HepG2 (cell line): ENCODE data around the gene GNA12. TPM values are rescaled to one million over a fixed set of nuclear protein-coding genes. Genes with fewer than 3 reads are reported as not detected.
A peak's percentile ranks its signal among the peaks of the same experiment; 100 is the strongest.

Source experiments
- DMAP1 ChIP-seq: IDR thresholded peaks from 2 replicates; pipeline ENCODE4 v1.6.1; 2016
- EZH2 ChIP-seq: conservative IDR thresholded peaks from 2 replicates; pipeline ENCODE4 v1.6.1; 2012; ENCODE audit warnings: mild to moderate bottlenecking, low read depth, low read length, moderate library complexity
- HIC2 ChIP-seq: sonication (generic); formaldehyde crosslinking; IDR thresholded peaks from 2 replicates; pipeline ENCODE4 v1.9.0; 2022; ENCODE audit warnings: low read depth, missing genetic modification reagents
- NONO ChIP-seq, 2 experiments: fragments of 450-650 bp in 1 of 2; sonication (generic) in 1 of 2; formaldehyde crosslinking in 1 of 2; IDR thresholded peaks in 1 of 2; conservative IDR thresholded peaks in 1 of 2; 2 replicates each; pipeline versions ENCODE4 v1.6.1 to v1.8.0; 2017 to 2022; ENCODE audit warnings: mild to moderate bottlenecking in 1 of 2, missing genetic modification reagents in 1 of 2, moderate library complexity in 1 of 2
- NR2F1 ChIP-seq, 2 experiments: fragments of 450-650 bp in 1 of 2; formaldehyde crosslinking in 1 of 2; IDR thresholded peaks; 2 replicates each; pipeline versions ENCODE4 v1.5.0 to v1.6.1; 2016 to 2020; ENCODE audit warnings: mild to moderate bottlenecking in 1 of 2, missing compliant biosample characterization in 1 of 2, missing genetic modification reagents in 1 of 2, moderate library complexity in 1 of 2
- POLR2AphosphoS5 ChIP-seq: IDR thresholded peaks from 2 replicates; pipeline ENCODE4 v1.6.1; 2012; ENCODE audit warnings: low read depth, low read length
- PREB ChIP-seq: sonication (generic); formaldehyde crosslinking; IDR thresholded peaks from 2 replicates; pipeline ENCODE4 v1.4.0; 2020; ENCODE audit warnings: missing genetic modification reagents
- RFXAP ChIP-seq: sonication (generic); formaldehyde crosslinking; IDR thresholded peaks from 2 replicates; pipeline ENCODE4 v1.4.0; 2020; ENCODE audit warnings: missing genetic modification reagents, borderline replicate concordance
- SOX13 ChIP-seq, 3 experiments: fragments of 450-650 bp in 1 of 3; sonication (generic) in 1 of 3; formaldehyde crosslinking in 1 of 3; IDR thresholded peaks in 2 of 3; conservative IDR thresholded peaks in 1 of 3; 2 replicates each; pipeline versions ENCODE4 v1.5.0 to v1.6.1; 2016 to 2020; ENCODE audit warnings: antibody characterized with exemption in 1 of 3, mild to moderate bottlenecking in 1 of 3, missing compliant biosample characterization in 1 of 3, missing genetic modification reagents in 1 of 3, moderate library complexity in 1 of 3
- TCF7L2 ChIP-seq: IDR thresholded peaks from 2 replicates; pipeline ENCODE4 v1.6.1; 2011; ENCODE audit warnings: mild to moderate bottlenecking, low read depth, low read length, moderate library complexity
- TGIF2 ChIP-seq: IDR thresholded peaks from 2 replicates; pipeline ENCODE4 v1.6.1; 2016; ENCODE audit warnings: control low read depth, missing compliant biosample characterization
- ZNF253 ChIP-seq: sonication (generic); formaldehyde crosslinking; IDR thresholded peaks from 2 replicates; pipeline ENCODE4 v1.8.0; 2022; ENCODE audit warnings: mild to moderate bottlenecking, missing genetic modification reagents, borderline replicate concordance
- ZNF724P ChIP-seq: sonication (generic); formaldehyde crosslinking; IDR thresholded peaks from 2 replicates; pipeline ENCODE4 v1.8.0; 2022; ENCODE audit warnings: missing genetic modification reagents, borderline replicate concordance
- ZNF746 ChIP-seq: sonication (generic); formaldehyde crosslinking; IDR thresholded peaks from 2 replicates; pipeline ENCODE4 v1.8.0; 2022; ENCODE audit warnings: mild to moderate bottlenecking, missing genetic modification reagents
- ZNF761 ChIP-seq: sonication (generic); formaldehyde crosslinking; conservative IDR thresholded peaks from 2 replicates; pipeline ENCODE4 v1.4.0; 2020; ENCODE audit warnings: mild to moderate bottlenecking, missing genetic modification reagents
- ZNF839 ChIP-seq: sonication (generic); formaldehyde crosslinking; IDR thresholded peaks from 2 replicates; pipeline ENCODE4 v1.4.0; 2020; ENCODE audit warnings: missing genetic modification reagents, mild to moderate bottlenecking, borderline replicate concordance
- polyA plus RNA-seq, 8 experiments: library from polyadenylated mRNA; depleted of rRNA in 3 of 8; stranded (reverse) in 7 of 8; unstranded in 1 of 8; fragments of >200 nt; fragmentation: Illumina TruSeq in 4 of 8; extraction: Trizol in 4 of 8; gene quantifications; 2 replicates each; pipeline versions ENCODE4 v1.2.1 to v1.2.3, GENCODE V29; 2011 to 2016; ENCODE audit warnings: low read depth in 4 of 8, missing spikeins in 1 of 8, mixed read lengths in 1 of 8; ENCODE audit not compliant: insufficient read depth in 1 of 8
- total RNA-seq, 5 experiments: library from RNA; depleted of rRNA; stranded (reverse); fragments of >200 nt; fragmentation: Illumina TruSeq; extraction: Trizol; gene quantifications; 2 replicates each; pipeline ENCODE4 v1.2.3, GENCODE V29; 2016; ENCODE audit warnings: low read depth in 1 of 5
- TF ChIP-seq, protein P1 (sequence below): sonication (generic); formaldehyde crosslinking; IDR thresholded peaks from 2 replicates; pipeline ENCODE4 v1.4.0; 2020; ENCODE audit warnings: missing genetic modification reagents, borderline replicate concordance
- TF ChIP-seq, protein P2 (sequence below): sonication (generic); formaldehyde crosslinking; IDR thresholded peaks from 2 replicates; pipeline ENCODE4 v1.5.1; 2020; ENCODE audit warnings: missing genetic modification reagents, mild to moderate bottlenecking, borderline replicate concordance

The GNA12 gene
- total and polyA plus RNA-seq, 2 of the 13 experiments (the other 11 are each of a cell fraction or from before 2014, with no cell fraction given): 16.2 to 50.9 TPM

DNA sequence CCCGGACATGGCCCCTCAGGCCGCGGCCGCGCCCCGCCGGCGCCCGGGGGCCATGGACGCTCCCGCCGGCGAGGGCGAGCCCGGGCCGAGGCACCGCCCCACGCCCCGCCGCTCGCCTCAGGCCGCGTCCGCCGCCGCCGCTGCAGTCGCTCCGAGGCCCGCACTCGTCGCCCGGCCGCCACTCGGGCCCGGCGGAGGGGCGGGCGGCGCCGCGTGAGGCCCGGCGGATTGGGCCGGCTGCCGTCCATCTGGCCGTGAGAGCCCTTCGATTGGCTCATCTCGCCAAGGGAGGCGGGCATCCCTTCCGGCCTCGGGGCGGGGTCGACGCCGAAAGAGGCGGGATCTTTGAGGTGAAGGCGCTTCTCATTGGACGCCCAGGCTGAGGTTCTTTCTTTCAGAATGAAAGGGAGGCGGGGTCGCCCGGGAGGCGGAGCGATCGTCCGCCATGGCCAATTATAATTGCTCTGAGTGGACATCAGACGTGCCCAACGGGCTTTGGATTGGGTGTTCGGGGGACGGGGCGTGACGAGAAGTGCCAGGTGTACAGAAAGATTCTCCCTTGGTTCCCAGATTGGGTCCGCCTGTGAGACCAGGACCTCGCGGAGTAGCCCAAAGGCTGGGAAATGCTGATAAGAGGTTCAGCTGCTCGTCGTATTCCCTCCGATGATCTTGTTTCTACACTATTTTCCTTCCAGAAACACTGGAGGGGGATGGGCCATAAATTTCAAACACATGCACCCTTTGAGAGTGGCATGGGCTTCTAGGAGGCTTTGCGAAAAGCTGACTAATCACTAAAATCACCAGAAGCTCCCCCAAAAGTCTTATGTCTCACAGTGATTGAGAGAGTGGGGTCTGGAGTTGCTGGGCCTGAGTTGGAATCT is at the start of gene GNA12 (continued):
- TF ChIP-seq ZNF253 (CRISPR knock-in tag) (no peak), NR2F1 (CRISPR knock-in tag; IDR thresholded peaks at IDR 0.05) (no peak), TCF7L2 (no peak), ZNF839 (CRISPR knock-in tag) (no peak), SOX13 (IDR thresholded peaks at IDR 0.05) (no peak), SOX13 (CRISPR knock-in tag; conservative IDR thresholded peaks at IDR 0.05 in 1 of 2, IDR thresholded peaks at IDR 0.05 in 1 of 2) (no peak; a peak in 1 of 4 replicates), HIC2 (CRISPR knock-in tag) (no peak), POLR2AphosphoS5 (peak; percentile 98), ZNF761 (CRISPR knock-in tag) (no peak), RFXAP (CRISPR knock-in tag) (peak; percentile 88), ZNF724P (CRISPR knock-in tag) (no peak), PREB (CRISPR knock-in tag) (no peak), NONO (IDR thresholded peaks at IDR 0.05) (no peak), NONO (CRISPR knock-in tag; conservative IDR thresholded peaks at IDR 0.05) (no peak), DMAP1 (CRISPR knock-in tag) (peak; percentile 58; the same call in 1 of the 2 replicates), TGIF2 (CRISPR knock-in tag) (no peak), ZNF746 (CRISPR knock-in tag) (no peak), EZH2 (no peak)
- TF ChIP-seq, protein P1, sequence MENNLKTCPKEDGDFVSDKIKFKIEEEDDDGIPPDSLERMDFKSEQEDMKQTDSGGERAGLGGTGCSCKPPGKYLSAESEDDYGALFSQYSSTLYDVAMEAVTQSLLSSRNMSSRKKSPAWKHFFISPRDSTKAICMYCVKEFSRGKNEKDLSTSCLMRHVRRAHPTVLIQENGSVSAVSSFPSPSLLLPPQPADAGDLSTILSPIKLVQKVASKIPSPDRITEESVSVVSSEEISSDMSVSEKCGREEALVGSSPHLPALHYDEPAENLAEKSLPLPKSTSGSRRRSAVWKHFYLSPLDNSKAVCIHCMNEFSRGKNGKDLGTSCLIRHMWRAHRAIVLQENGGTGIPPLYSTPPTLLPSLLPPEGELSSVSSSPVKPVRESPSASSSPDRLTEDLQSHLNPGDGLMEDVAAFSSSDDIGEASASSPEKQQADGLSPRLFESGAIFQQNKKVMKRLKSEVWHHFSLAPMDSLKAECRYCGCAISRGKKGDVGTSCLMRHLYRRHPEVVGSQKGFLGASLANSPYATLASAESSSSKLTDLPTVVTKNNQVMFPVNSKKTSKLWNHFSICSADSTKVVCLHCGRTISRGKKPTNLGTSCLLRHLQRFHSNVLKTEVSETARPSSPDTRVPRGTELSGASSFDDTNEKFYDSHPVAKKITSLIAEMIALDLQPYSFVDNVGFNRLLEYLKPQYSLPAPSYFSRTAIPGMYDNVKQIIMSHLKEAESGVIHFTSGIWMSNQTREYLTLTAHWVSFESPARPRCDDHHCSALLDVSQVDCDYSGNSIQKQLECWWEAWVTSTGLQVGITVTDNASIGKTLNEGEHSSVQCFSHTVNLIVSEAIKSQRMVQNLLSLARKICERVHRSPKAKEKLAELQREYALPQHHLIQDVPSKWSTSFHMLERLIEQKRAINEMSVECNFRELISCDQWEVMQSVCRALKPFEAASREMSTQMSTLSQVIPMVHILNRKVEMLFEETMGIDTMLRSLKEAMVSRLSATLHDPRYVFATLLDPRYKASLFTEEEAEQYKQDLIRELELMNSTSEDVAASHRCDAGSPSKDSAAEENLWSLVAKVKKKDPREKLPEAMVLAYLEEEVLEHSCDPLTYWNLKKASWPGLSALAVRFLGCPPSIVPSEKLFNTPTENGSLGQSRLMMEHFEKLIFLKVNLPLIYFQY: peak; percentile 45; the same call in 1 of the 2 replicates
- TF ChIP-seq, protein P2, sequence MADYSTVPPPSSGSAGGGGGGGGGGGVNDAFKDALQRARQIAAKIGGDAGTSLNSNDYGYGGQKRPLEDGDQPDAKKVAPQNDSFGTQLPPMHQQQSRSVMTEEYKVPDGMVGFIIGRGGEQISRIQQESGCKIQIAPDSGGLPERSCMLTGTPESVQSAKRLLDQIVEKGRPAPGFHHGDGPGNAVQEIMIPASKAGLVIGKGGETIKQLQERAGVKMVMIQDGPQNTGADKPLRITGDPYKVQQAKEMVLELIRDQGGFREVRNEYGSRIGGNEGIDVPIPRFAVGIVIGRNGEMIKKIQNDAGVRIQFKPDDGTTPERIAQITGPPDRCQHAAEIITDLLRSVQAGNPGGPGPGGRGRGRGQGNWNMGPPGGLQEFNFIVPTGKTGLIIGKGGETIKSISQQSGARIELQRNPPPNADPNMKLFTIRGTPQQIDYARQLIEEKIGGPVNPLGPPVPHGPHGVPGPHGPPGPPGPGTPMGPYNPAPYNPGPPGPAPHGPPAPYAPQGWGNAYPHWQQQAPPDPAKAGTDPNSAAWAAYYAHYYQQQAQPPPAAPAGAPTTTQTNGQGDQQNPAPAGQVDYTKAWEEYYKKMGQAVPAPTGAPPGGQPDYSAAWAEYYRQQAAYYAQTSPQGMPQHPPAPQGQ: no peak
